D721Med (cell line): ENCODE data around the gene TENM4.

Experiments
- DNase-seq: peaks from one replicate; pipeline ENCODE4 v3.0.0; 2011; ENCODE audit warnings: low spot score; ENCODE audit not compliant: insufficient read length
- FAIRE-seq: peaks from 2 replicates; lab custom pipeline; 2011; peaks lifted over from hg19 to GRCh38; lab: Jason Lieb, UNC
- TF ChIP-seq, protein P1 (sequence below): IDR thresholded peaks from 2 replicates; pipeline ENCODE4 v1.5.1; 2012; ENCODE audit warnings: mild to moderate bottlenecking, control low read depth; ENCODE audit not compliant: insufficient read depth; ENCODE audit errors: missing control alignments

TENM4 gene

GRCh38 chr11:78647266-78647915, 793.4 kb downstream of the TENM4 start:
- FAIRE-seq (no peak), DNase-seq (no peak)
- TF ChIP-seq, protein P1, sequence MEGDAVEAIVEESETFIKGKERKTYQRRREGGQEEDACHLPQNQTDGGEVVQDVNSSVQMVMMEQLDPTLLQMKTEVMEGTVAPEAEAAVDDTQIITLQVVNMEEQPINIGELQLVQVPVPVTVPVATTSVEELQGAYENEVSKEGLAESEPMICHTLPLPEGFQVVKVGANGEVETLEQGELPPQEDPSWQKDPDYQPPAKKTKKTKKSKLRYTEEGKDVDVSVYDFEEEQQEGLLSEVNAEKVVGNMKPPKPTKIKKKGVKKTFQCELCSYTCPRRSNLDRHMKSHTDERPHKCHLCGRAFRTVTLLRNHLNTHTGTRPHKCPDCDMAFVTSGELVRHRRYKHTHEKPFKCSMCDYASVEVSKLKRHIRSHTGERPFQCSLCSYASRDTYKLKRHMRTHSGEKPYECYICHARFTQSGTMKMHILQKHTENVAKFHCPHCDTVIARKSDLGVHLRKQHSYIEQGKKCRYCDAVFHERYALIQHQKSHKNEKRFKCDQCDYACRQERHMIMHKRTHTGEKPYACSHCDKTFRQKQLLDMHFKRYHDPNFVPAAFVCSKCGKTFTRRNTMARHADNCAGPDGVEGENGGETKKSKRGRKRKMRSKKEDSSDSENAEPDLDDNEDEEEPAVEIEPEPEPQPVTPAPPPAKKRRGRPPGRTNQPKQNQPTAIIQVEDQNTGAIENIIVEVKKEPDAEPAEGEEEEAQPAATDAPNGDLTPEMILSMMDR = no peak

- TF ChIP-seq, protein P1 = peak; percentile 88
- peak; percentile 43 for DNase-seq
- FAIRE-seq = peak; percentile 48
Measured at GRCh38 chr11:78646564-78647185, 794.2 kb downstream of the TENM4 start.

DNA sequence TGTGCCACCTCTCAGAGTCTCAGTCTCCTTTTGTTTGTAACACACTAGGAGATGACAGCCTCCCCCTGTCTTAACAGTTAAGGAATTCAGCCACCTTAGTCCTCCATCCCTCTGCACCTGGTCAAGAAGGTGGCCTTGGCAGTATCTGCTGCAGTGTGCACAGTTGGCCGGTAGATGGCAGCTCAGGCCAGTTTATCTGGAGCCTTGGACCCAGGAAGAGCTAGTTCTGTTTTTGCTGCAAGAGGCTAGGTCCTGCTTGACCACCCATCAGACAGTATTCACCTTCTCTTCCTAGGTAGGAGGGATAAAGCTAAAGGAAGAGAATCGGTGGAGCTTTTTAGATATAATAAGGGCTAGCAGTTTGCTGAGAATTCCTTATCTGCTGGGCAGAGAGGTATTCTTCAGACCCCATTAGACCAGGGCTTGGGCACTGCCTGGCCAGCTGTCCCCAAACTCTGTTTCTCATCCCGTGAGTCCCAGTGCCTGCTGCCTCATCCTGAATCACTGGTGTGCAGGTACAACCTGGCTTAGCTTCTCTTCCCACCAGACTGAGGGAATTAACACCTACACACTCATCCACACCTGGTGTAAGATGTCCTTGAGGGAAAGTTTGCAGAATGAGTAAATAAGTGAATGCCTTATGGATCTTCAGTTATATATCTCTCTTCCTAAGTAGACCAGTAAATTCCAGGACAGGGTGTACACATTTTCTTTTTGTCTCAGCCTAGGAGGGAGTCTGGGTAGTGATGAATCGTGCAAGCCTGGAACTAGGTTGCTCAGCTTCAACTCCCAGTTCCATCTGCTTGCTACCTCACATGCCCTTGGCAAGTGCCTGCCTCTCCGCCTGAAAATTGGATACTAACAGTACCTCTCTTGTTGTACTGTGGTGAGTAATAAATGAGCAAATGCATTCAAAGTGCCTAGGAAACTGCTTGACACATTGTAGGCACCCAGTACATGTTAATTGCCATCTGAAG, 795.3 kb downstream of the TENM4 start:
- FAIRE-seq (no peak), DNase-seq (no peak)
- TF ChIP-seq, protein P1 = peak; percentile 98

DNA sequence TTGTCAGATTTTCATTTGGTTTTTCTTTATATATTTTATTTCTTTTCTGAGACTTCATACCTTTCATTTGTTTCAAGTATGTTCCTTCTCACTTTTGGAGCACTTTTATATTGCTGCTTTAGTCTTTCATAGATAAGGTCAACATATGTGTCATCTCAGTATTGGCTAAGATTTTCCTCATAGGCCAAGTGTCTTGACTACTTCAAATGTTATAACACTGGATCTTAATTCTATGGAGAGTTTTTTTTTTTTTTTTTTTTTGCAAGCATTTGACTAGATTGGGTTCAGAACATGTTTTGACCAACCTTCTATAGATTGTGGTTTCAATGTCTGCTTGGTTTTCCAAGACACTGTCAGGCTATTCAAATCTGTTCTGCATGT, 797.2 kb downstream of the TENM4 start:
- DNase-seq = no peak
- TF ChIP-seq, protein P1 = no peak
- no peak for FAIRE-seq

DNA sequence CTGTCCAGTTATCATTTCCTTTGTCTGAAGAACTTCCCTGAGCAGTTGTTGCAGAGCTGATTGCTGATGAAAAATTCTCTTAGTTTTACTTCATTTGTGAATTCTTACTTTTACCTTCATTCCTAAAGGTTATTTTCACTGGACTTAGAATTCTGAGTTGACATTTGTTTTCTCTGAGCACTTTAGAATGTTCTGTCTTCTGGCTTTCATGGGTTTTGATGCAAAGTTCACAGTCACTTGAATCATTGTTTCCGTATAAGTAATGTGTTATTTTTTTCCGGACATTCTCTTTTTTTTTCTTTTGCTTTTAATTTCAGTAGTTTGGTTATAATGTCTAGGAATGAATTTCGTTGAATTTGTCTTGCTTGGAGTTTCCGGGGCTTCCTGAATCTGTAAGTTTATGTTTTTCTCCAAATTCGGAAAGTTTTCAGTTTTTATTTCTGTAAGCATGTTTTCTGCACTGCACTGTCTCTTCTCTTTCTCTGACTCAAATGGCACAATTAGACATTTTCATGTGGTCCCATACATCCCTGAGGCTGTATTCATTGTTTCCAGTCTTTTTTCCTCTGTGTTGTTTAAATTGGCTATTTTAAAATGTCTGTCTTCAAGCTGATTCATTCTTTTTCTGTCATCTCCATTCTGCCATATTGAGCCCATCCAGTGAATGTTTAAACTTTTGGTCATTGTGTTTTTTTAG, 797.7 kb downstream of the TENM4 start:
- TF ChIP-seq, protein P1 = no peak
- FAIRE-seq (no peak), DNase-seq (no peak)

- FAIRE-seq = no peak
- TF ChIP-seq, protein P1 = no peak
- DNase-seq = no peak
Measured at GRCh38 chr11:78641541-78641940, 799.3 kb downstream of the TENM4 start.
